GM21360 (cell line): ENCODE measurements around the gene METTL4.
A peak's percentile ranks its signal among the peaks of the same experiment; 100 is the strongest.

Experiments used
- ATAC-seq: cut with Tn5 transposase; IDR thresholded peaks from one replicate; pipeline ENCODE4 v1.9.1; 2021; ENCODE audit warnings: mild to moderate bottlenecking, moderate library complexity; ENCODE audit not compliant: unreplicated experiment

The METTL4 gene

DNA sequence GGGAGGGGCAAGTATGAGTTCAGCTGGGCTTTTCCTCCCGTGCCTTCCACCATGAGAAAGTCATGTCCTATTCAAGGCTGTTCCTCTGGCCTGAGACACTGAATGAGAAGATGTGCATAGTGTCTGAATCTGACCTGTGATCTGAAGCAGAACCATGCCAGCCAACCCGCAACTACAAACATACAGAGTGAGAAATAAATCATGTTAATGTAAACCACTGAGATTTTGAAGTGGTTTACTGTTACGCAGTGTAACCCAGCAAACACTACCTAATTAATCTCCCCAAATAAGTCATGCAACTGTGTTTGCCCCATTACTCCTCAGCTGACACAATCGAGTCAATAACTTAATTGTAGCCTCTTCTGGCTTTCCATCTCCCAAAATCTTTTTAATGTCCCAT, 49.2 kb downstream of the METTL4 start:
- ATAC-seq, result no peak

DNA sequence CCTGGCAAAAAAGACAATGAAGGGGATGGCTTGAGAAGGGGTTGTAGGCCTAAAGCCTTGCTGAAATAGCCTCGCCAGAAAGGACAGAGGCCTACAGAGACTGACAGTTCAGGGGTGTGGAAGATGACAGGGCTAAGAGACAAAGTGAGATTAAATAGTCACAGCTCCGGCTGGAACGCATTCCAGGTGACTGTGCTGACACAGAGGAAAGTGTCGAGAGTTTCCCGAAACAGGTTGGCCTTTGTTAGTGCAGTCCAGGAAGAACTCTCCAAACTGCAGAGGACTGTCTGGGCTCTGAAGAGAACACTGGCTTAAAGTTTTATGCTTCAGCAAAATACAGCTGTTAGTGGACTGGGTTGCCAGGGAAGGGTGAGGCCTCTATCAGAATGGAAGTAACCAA, 52.8 kb downstream of the METTL4 start:
- ATAC-seq, result no peak

- ATAC-seq, result peak; percentile 56
These were observed 55.2 kb downstream of the METTL4 start for GRCh38 chr18:2515908-2516625.

DNA sequence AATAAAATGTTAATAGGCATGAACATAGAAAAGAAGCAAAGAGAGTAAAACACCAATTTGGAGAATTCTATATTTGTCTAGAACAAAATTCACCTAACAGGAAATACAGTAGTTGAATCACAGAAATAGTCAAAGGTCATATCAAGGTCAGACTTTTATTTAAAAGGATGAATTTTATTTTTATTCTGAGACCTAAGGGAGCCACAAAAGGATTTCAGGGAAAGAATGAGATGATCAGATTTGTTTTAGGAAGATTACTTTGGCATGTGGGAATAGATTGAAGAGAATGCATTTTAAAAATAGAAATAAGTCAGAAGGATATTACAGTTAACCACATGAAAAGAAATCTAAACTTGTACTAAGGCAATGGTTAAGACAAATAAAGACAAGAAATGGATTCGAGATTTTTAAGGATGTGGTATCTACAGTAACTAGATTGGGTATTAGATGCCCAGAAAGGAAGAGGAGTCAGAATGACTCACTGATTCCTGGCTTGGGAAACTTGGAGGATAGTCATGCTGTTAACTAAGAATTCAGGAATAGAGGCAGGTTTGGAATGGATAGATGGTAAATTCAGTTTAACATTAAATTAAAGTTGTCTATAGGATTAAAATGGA, 56.0 kb downstream of the METTL4 start:
- no peak for ATAC-seq

- no peak for ATAC-seq
These were observed 57.7 kb downstream of the METTL4 start for GRCh38 chr18:2513616-2514015.

GRCh38 chr18:2512059-2512458, 59.2 kb downstream of the METTL4 start:
- no peak for ATAC-seq

DNA sequence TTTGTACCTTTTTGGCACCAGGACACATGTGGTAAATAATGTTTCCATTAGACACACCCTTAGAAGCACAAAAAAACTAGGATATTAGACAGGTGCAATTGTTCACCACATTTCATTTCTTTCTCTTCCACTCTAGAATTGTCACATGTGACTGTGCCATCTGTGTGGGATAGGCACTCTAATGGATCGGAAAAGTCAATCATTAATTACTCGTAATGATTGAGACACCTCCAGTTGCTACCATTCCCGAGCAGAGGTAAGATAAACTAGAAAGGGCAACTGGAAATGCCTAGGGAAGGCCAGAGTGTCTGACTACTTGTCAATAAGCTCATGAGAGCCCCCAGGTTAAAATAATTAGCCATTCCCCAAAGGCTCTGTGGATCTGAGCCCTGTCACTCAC, 59.9 kb downstream of the METTL4 start:
- ATAC-seq, result no peak

GRCh38 chr18:2510416-2510815, 60.9 kb downstream of the METTL4 start:
- ATAC-seq, result no peak

DNA sequence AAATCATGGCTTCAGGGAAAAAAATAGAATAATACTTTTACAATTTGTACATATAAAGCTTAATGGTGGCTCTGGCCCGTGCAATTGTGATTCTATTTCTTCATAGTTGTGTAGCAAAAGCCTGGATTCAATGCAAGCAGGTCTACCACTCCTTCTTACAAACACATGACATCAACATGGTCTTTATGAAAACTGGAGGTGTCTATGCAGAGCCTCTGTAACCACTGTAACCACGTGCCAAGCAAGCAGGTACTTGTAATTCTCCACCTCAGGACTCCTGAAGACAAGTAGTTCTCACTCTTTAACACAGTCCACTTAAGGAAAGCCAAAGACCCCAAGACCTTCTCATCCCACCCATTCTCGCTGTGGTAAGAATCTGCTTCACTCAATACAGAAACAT, 62.6 kb downstream of the METTL4 start:
- ATAC-seq, result no peak

GRCh38 chr18:2508155-2508554, 63.1 kb downstream of the METTL4 start:
- ATAC-seq, result no peak

- no peak for ATAC-seq
These were observed 66.7 kb downstream of the METTL4 start for GRCh38 chr18:2504642-2505041.

- no peak for ATAC-seq
These were observed 68.4 kb downstream of the METTL4 start for GRCh38 chr18:2502880-2503279.

- no peak for ATAC-seq
These were observed 68.9 kb downstream of the METTL4 start for GRCh38 chr18:2502394-2502793.

GRCh38 chr18:2497797-2498196, 73.5 kb downstream of the METTL4 start:
- ATAC-seq, result no peak

DNA sequence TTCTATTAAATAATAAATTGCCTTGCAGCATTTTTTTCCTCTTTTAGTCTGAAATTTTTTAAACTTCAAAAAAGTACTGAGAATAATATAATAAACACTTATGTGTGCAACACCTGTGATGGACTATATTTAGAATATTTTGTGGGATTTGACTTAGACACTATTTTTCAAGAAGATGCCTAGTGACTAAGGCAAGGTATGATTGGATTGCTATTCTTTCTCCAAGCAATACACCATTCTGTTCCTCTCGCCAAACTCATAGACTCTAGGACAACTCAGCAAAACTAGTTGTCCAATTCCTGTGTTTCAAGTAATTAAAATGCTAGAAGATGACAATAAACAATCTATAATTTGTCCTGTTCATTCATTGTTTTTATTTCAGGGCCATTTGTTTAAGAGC, 75.9 kb downstream of the METTL4 start:
- no peak for ATAC-seq

DNA sequence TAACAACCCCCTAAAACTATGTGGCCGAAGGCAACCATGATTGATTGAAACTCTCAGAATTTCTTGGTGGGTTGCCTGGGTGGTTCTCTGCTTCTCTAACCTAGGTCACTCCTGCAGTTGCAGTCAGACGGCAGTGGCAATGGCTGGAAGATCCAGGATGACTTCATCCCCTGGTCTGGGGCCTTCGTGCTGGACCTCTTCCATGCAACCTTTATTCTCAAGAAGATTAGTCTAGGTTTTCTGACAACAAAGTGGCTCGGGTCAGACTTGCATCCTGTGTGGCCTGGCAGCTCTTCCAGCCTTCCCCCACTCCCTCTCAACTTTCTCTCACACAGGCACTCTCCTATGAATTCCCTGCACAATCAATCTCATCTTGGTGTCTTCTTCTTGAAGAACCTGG, 76.4 kb downstream of the METTL4 start:
- no peak for ATAC-seq
